ENCODE measurements around the gene FTO.

GRCh38 chr16:54066451-54067105 is 362.6 kb downstream of the FTO start:
- no peak for TF ChIP-seq CTCF (IDR thresholded peaks at IDR 0.05)
- no peak for TF ChIP-seq POLR2A (IDR thresholded peaks at IDR 0.05)
- TF ChIP-seq EP300 (IDR thresholded peaks at IDR 0.05), result no peak

All from tibial nerve (tissue), 4 donors.